Omental fat pad (tissue), 4 donors: ENCODE results near the gene PI4KB. TPM values are rescaled to one million over a fixed set of nuclear protein-coding genes. Genes with fewer than 3 reads are reported as not detected.

Experiments
- ATAC-seq: fragments of 150-250 bp; one replicate; pipeline ENCODE4 v1.9.1; 2016; ENCODE audit warnings: mild to moderate bottlenecking, moderate library complexity; ENCODE audit not compliant: low FRiP score
- DNase-seq: peaks from one replicate; pipeline ENCODE4 v3.0.0-alpha.2; 2019; ENCODE audit warnings: low spot score
- total RNA-seq, 4 donors: library from RNA; depleted of rRNA; stranded (reverse); fragments of >200 nt; gene quantifications; one replicate each; pipeline ENCODE4 v1.1.0, GENCODE V29; 2016
- TF ChIP-seq, protein P1 (sequence below), 3 donors: fragments of 450-650 bp; IDR thresholded peaks; one replicate each; pipeline ENCODE4 v1.5.1; 2016 to 2017; ENCODE audit warnings: antibody characterized with exemption in 3 of 3, mild to moderate bottlenecking in 3 of 3, moderate library complexity in 2 of 3

PI4KB gene
- total RNA-seq, 4 donors from 2014 or later, result 80.4 to 109 (median 87.2) TPM

DNA sequence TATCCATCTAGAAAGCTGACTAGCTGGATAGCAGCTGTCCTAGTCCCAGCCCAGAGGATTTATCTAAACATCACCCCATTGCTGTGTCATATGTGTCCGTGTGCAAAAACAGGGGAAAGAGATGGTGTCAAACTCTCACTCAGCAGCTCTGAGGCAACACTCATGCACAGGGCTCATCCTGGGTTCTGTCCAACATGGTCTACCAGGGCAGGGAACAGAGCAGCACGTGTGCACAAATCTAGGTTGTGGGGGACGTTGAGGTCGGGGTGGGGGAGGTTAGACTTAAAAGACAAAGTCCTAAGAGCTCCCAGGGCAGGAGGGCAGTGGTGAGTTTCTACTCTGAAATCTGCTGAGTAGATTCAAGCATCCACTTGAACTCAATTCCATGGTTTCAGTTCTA, 16.2 kb downstream of the PI4KB start:
- ATAC-seq (no peak), DNase-seq (no peak)
- TF ChIP-seq, protein P1, sequence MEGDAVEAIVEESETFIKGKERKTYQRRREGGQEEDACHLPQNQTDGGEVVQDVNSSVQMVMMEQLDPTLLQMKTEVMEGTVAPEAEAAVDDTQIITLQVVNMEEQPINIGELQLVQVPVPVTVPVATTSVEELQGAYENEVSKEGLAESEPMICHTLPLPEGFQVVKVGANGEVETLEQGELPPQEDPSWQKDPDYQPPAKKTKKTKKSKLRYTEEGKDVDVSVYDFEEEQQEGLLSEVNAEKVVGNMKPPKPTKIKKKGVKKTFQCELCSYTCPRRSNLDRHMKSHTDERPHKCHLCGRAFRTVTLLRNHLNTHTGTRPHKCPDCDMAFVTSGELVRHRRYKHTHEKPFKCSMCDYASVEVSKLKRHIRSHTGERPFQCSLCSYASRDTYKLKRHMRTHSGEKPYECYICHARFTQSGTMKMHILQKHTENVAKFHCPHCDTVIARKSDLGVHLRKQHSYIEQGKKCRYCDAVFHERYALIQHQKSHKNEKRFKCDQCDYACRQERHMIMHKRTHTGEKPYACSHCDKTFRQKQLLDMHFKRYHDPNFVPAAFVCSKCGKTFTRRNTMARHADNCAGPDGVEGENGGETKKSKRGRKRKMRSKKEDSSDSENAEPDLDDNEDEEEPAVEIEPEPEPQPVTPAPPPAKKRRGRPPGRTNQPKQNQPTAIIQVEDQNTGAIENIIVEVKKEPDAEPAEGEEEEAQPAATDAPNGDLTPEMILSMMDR (IDR thresholded peaks at IDR 0.05), result no peak

DNA sequence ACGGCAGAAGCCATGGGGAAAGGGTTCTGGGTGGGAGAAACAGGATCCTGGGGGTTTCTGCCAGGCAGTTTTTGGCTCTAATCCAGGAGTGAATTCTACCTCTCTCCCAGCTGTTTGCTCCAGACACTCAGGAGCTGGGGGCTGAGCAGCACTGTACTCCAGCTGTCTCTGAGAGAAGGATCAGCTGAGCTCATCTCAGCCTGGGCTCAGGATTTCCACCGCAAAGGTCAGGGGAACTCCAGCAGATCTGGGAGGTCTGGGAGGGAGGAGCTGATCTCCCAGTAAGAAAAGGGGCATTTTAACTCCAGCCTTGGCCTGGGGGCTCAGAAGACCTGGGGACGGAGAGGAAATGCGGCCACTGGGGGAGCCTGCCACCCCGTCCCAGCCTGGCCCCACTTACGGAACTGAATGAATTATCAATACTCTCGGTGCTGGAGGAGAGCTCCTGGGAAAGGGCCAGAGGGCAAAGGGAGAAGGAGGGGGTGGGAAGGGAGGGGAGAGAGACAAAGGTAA, 17.3 kb downstream of the PI4KB start:
- ATAC-seq, result peak; percentile 45
- TF ChIP-seq, protein P1 (IDR thresholded peaks at IDR 0.05), result no peak
- DNase-seq, result no peak

DNA sequence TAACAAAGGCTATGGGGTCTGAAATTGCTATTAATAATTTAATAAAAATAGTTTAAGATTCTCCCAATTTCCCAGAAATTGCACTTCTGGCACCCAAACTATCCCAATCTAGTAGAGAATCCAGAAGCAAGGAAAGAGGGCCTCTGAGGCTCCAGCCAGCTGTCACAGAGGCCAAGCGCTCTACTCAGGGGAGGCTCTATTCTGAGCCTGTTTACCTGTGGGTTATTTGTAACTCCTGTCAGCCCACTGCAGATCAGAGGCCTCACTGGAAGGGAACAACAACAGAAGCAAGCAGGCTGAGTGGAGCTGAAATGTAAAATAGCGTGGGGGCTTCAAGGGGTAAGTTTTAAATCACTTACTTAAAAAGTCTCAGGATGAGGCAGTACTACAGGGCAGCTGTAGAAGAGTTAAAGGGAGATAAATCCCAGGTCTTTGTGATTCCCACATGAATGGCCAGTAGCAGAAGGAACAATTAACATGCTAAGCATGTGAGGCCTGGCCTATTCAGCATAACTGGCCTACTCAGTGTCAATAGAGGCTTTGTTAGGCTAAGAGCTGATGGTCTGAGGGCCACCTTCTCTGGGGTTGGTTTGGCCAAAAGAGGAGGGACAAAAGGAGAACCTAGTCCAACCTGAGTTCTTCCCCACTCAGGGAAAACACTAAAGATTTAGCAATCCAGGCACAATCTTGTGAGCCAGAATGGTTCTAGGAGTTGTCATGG, 32.3 kb downstream of the PI4KB start:
- DNase-seq (no peak), ATAC-seq (no peak)

DNA sequence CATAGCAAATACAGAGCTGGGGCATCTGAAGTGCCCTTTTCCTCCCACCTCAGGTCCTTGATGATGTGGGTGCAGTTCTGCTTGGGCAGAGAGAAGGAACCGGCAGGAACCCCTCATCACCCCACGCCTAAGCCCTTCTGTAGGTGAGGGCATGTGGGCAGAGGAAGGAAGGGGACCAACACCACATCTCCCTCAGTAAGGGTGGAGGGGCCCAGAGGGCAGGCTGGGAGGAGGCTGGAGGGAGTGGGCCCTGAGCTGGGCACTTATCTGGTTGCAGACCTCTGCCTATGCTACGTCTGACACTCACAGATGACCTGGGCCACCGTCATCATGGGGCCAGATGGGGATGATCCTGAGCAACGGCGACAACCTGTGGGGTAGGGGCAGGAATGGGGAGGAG, 34.1 kb downstream of the PI4KB start:
- DNase-seq (no peak), ATAC-seq (no peak)
- TF ChIP-seq, protein P1 (IDR thresholded peaks at IDR 0.05), result no peak

More for the DNA sequence above, 32.3 kb downstream of the PI4KB start:
- TF ChIP-seq, protein P1 (IDR thresholded peaks at IDR 0.05), result no peak

DNA sequence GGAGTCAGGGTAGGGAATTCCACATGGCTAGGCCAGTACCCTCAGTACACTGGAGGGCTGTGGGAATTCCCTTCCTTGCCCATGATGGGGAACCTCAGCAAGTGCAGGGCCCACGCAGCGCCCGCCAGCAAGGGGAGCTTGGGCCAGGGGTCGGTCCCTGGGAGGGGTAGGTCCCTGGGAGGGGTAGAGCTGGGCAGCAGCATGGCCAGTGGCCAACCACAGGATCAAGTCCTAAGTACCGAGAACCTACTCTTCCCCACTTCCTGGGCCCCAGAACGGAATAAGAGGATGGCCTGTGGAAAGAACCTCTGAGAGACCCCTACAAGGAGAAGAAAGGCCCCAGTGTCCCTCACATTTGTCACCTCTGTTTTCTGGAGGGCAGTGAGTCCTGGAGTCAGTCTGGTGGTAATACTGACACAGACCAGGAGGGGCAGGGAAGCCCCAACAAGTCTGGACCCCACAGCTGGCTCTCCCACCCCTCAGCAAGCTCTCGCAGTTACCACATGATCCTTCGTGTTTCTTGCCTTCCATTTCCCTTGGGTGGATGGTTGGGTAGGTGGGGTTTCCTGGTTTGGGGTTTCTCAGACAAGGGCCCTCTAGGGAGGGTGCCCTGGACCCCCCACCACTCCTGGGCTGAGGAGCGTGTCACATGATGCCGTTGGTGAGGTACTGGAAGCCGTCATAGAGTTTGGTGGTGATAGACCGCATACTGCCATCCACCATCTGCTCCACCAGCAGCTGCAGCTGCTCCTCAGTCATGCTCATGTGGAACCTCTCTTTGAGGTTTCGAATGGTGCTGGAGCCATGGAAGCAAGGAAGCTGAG, 34.8 kb downstream of the PI4KB start:
- no peak for DNase-seq
- TF ChIP-seq, protein P1 (IDR thresholded peaks at IDR 0.05), result no peak
- no peak for ATAC-seq

DNA sequence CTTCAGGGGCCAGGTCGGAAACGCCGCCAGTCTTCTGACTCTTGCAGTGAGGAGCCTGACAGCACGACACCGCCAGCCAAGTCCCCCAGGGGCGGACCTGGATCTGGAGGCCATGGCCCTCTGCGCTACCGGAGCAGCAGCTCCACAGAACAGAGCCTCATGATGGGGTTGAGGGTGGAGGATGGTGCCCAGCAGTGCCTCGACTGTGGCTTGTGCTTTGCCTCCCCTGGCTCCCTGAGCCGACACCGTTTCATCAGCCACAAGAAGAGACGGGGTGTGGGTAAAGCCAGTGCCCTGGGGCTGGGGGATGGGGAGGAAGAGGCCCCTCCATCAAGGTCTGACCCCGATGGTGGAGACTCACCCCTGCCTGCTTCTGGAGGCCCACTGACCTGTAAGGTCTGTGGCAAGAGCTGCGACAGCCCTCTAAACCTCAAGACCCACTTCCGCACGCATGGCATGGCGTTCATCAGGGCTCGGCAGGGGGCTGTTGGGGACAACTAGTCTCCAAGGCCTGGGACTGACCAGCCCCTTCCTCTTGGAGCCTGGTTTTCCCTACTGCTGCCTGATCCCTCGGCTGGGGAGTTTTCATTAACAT, 36.4 kb downstream of the PI4KB start:
- DNase-seq, result no peak
- TF ChIP-seq, protein P1 (IDR thresholded peaks at IDR 0.05), result no peak
- no peak for ATAC-seq
